ENCODE data around the gene TARM1. TPM values are rescaled to one million over a fixed set of nuclear protein-coding genes. Genes with fewer than 3 reads are reported as not detected.

TARM1 gene
- total and polyA plus RNA-seq, 7 experiments from 2014 or later, result not detected

GRCh38 chr19:54029301-54029700 lies 51.9 kb downstream of the TARM1 start:
- ChIA-PET POLR2A (no interaction called here), CTCF (interaction anchor here (0.5 to 1.0 kb wide), 4 partner anchors 10 to 601 kb away, joined by 3 to 4 read pairs (median 3); no protein-coding TSS in a partner anchor)
- Histone ChIP-seq H3K27ac (ENCODE audit: low read depth, low read length) (no peak overlapping the region), H3K27me3 (ENCODE audit: control insufficient read depth in 2 of 2, insufficient read depth in 2 of 2, low read length in 2 of 2) (no peaks in the 10 kb centered on the region), H3K4me1 (ENCODE audit: control insufficient read depth in 2 of 2, insufficient read depth in 2 of 2, low read length in 2 of 2) (no peaks in the 10 kb centered on the region), H3K9me3 (ENCODE audit: control insufficient read depth in 2 of 3, low read length in 3 of 3) (no peaks in the 10 kb centered on the region), H3K36me3 (ENCODE audit: control insufficient read depth in 2 of 3, insufficient read depth in 3 of 3, low read length in 3 of 3) (no peaks in the 10 kb centered on the region), H3K4me3 (ENCODE audit: low read length) (no peak overlapping the region)
- H3K4me3 Mint-ChIP-seq, result no peak overlapping the region
- peaks cover 0 to 8% (median 0%) of the 10 kb centered on the region in 7 donors for H3K4me1 Mint-ChIP-seq
- peaks cover 6 to 45% (median 30%) of the 10 kb centered on the region in 5 donors for H3K27me3 Mint-ChIP-seq
- H3K36me3 Mint-ChIP-seq, result no peaks in the 10 kb centered on the region
- no peaks in the 10 kb centered on the region for H3K9me3 Mint-ChIP-seq
- DNase-seq (no peak), ATAC-seq (no peak)
- intact Hi-C loops (cut with micrococcal nuclease), result no loop called here
- H3K27ac Mint-ChIP-seq, result no peak overlapping the region

- no peak overlapping the region for H3K4me3 Mint-ChIP-seq
Measured at GRCh38 chr19:54026656-54027055, 54.5 kb downstream of the TARM1 start.

GRCh38 chr19:54024660-54025059 lies 56.5 kb downstream of the TARM1 start:
- peaks cover 0 to 2% (median 0%) of the 10 kb centered on the region in 11 donors for H3K9me3 Mint-ChIP-seq
- no peak for DNase-seq
- peaks cover 0 to 4% (median 0%) of the 10 kb centered on the region in 5 donors for H3K36me3 Mint-ChIP-seq
- ChIA-PET POLR2A (interaction anchor here (0.7 kb wide), 1 partner anchor 173 kb away, joined by 4 read pairs; no protein-coding TSS in a partner anchor), CTCF (interaction anchor here (0.7 to 2.7 kb wide), 7 partner anchors 14 to 829 kb away, joined by 3 to 15 read pairs (median 4); no protein-coding TSS in a partner anchor)
- Histone ChIP-seq H3K4me3 (ENCODE audit: low read length) (no peak overlapping the region), H3K4me1 (ENCODE audit: control insufficient read depth in 2 of 2, insufficient read depth in 2 of 2, low read length in 2 of 2) (no peaks in the 10 kb centered on the region), H3K27me3 (ENCODE audit: control insufficient read depth in 2 of 2, insufficient read depth in 2 of 2, low read length in 2 of 2) (peaks cover 0 to 3% of the 10 kb centered on the region in 2 donors), H3K9me3 (ENCODE audit: control insufficient read depth in 2 of 3, low read length in 3 of 3) (no peaks in the 10 kb centered on the region), H3K36me3 (ENCODE audit: control insufficient read depth in 2 of 3, insufficient read depth in 3 of 3, low read length in 3 of 3) (no peaks in the 10 kb centered on the region), H3K27ac (ENCODE audit: low read depth, low read length) (no peak overlapping the region)
- intact Hi-C loops (cut with micrococcal nuclease), result loop anchor here (1.0 to 5.0 kb wide), 6 partner anchors 117 to 827 kb away; partner anchors contain the start of gene CACNG7 (in 1 of the 2)
- H3K4me3 Mint-ChIP-seq, result no peak overlapping the region
- no peak for ATAC-seq
- H3K4me1 Mint-ChIP-seq, result peaks cover 0 to 8% (median 0%) of the 10 kb centered on the region in 7 donors
- peaks cover 5 to 44% (median 35%) of the 10 kb centered on the region in 5 donors for H3K27me3 Mint-ChIP-seq
- H3K27ac Mint-ChIP-seq, result no peak overlapping the region

More at GRCh38 chr19:54026656-54027055, 54.5 kb downstream of the TARM1 start:
- Histone ChIP-seq H3K9me3 (ENCODE audit: control insufficient read depth in 2 of 3, low read length in 3 of 3) (no peaks in the 10 kb centered on the region), H3K36me3 (ENCODE audit: control insufficient read depth in 2 of 3, insufficient read depth in 3 of 3, low read length in 3 of 3) (no peaks in the 10 kb centered on the region), H3K27ac (ENCODE audit: low read depth, low read length) (no peak overlapping the region), H3K4me1 (ENCODE audit: control insufficient read depth in 2 of 2, insufficient read depth in 2 of 2, low read length in 2 of 2) (no peaks in the 10 kb centered on the region), H3K4me3 (ENCODE audit: low read length) (no peak overlapping the region), H3K27me3 (ENCODE audit: control insufficient read depth in 2 of 2, insufficient read depth in 2 of 2, low read length in 2 of 2) (peaks cover 0 to 3% of the 10 kb centered on the region in 2 donors)
- no peak for DNase-seq
- ChIA-PET POLR2A (no interaction called here), CTCF (interaction anchor here (1.8 kb wide), 1 partner anchor 184 kb away, joined by 4 read pairs; no protein-coding TSS in a partner anchor)
- Mint-ChIP-seq H3K27me3 (peaks cover 6 to 49% (median 42%) of the 10 kb centered on the region in 5 donors), H3K4me1 (peaks cover 0 to 8% (median 3%) of the 10 kb centered on the region in 7 donors), H3K9me3 (no peaks in the 10 kb centered on the region), H3K36me3 (no peaks in the 10 kb centered on the region), H3K27ac (no peak overlapping the region)
- intact Hi-C loops (cut with micrococcal nuclease), result no loop called here
- no peak for ATAC-seq

GRCh38 chr19:54023191-54023590 lies 58.0 kb downstream of the TARM1 start:
- H3K27ac Mint-ChIP-seq, result no peak overlapping the region
- H3K9me3 ChIP-seq (ENCODE audit: control insufficient read depth in 2 of 3, low read length in 3 of 3), result no peaks in the 10 kb centered on the region
- peaks cover 0 to 3% of the 10 kb centered on the region in 2 donors for H3K27me3 ChIP-seq (ENCODE audit: control insufficient read depth in 2 of 2, insufficient read depth in 2 of 2, low read length in 2 of 2)
- H3K36me3 Mint-ChIP-seq, result peaks cover 0 to 4% (median 0%) of the 10 kb centered on the region in 5 donors
- H3K4me1 Mint-ChIP-seq, result peaks cover 0 to 8% (median 0%) of the 10 kb centered on the region in 7 donors
- ChIA-PET CTCF (interaction anchor here (0.5 to 2.7 kb wide), 8 partner anchors 12 to 230 kb away, joined by 3 to 15 read pairs (median 8); no protein-coding TSS in a partner anchor), POLR2A (no interaction called here)
- H3K36me3 ChIP-seq (ENCODE audit: control insufficient read depth in 2 of 3, insufficient read depth in 3 of 3, low read length in 3 of 3), result no peaks in the 10 kb centered on the region
- intact Hi-C loops (cut with micrococcal nuclease), result loop anchor here (5.0 kb wide), 3 partner anchors 116 to 826 kb away; partner anchors contain the start of gene CACNG7 (in 1 of the 2)
- DNase-seq, result no peak
- ATAC-seq, result no peak
- no peak overlapping the region for H3K27ac ChIP-seq (ENCODE audit: low read depth, low read length)
- H3K4me3 Mint-ChIP-seq, result no peak overlapping the region
- no peak overlapping the region for H3K4me3 ChIP-seq (ENCODE audit: low read length)
- H3K4me1 ChIP-seq (ENCODE audit: control insufficient read depth in 2 of 2, insufficient read depth in 2 of 2, low read length in 2 of 2), result no peaks in the 10 kb centered on the region
- peaks cover 0 to 2% (median 0%) of the 10 kb centered on the region in 11 donors for H3K9me3 Mint-ChIP-seq
- H3K27me3 Mint-ChIP-seq, result peaks cover 3 to 37% (median 29%) of the 10 kb centered on the region in 5 donors

- H3K4me1 Mint-ChIP-seq, result peaks cover 0 to 11% (median 0%) of the 10 kb centered on the region in 7 donors
- H3K9me3 Mint-ChIP-seq, result peaks cover 0 to 2% (median 0%) of the 10 kb centered on the region in 11 donors
- H3K27ac ChIP-seq (ENCODE audit: low read depth, low read length), result no peak overlapping the region
Measured at GRCh38 chr19:54021932-54022331, 59.2 kb downstream of the TARM1 start.

GRCh38 chr19:54021363-54021762 lies 59.8 kb downstream of the TARM1 start:
- Mint-ChIP-seq H3K36me3 (peaks cover 0 to 4% (median 0%) of the 10 kb centered on the region in 5 donors), H3K9me3 (peaks cover 0 to 2% (median 0%) of the 10 kb centered on the region in 11 donors), H3K27ac (no peak overlapping the region), H3K4me1 (peaks cover 0 to 11% (median 0%) of the 10 kb centered on the region in 7 donors), H3K4me3 (no peak overlapping the region), H3K27me3 (peaks cover 5 to 44% (median 38%) of the 10 kb centered on the region in 5 donors)
- H3K27me3 ChIP-seq (ENCODE audit: control insufficient read depth in 2 of 2, insufficient read depth in 2 of 2, low read length in 2 of 2), result peaks cover 0 to 3% of the 10 kb centered on the region in 2 donors
- H3K9me3 ChIP-seq (ENCODE audit: control insufficient read depth in 2 of 3, low read length in 3 of 3), result no peaks in the 10 kb centered on the region
- no peak overlapping the region for H3K27ac ChIP-seq (ENCODE audit: low read depth, low read length)
- H3K4me1 ChIP-seq (ENCODE audit: control insufficient read depth in 2 of 2, insufficient read depth in 2 of 2, low read length in 2 of 2), result no peaks in the 10 kb centered on the region
- no peak for ATAC-seq
- intact Hi-C loops (cut with micrococcal nuclease), result loop anchor here (5.0 kb wide), 3 partner anchors 114 to 824 kb away; partner anchors contain the start of gene CACNG7 (in 1 of the 2)
- POLR2A ChIA-PET, result no interaction called here
- H3K4me3 ChIP-seq (ENCODE audit: low read length), result no peak overlapping the region
- H3K36me3 ChIP-seq (ENCODE audit: control insufficient read depth in 2 of 3, insufficient read depth in 3 of 3, low read length in 3 of 3), result no peaks in the 10 kb centered on the region
- CTCF ChIA-PET, result interaction anchor here (0.7 kb wide), 1 partner anchor 10 kb away, joined by 3 read pairs; no protein-coding TSS in a partner anchor
- no peak for DNase-seq

More at GRCh38 chr19:54021932-54022331, 59.2 kb downstream of the TARM1 start:
- peaks cover 3 to 42% (median 35%) of the 10 kb centered on the region in 5 donors for H3K27me3 Mint-ChIP-seq
- POLR2A ChIA-PET, result no interaction called here
- H3K4me3 ChIP-seq (ENCODE audit: low read length), result no peak overlapping the region
- no peak for DNase-seq
- H3K27me3 ChIP-seq (ENCODE audit: control insufficient read depth in 2 of 2, insufficient read depth in 2 of 2, low read length in 2 of 2), result peaks cover 0 to 3% of the 10 kb centered on the region in 2 donors
- no peaks in the 10 kb centered on the region for H3K4me1 ChIP-seq (ENCODE audit: control insufficient read depth in 2 of 2, insufficient read depth in 2 of 2, low read length in 2 of 2)
- H3K27ac Mint-ChIP-seq, result no peak overlapping the region
- ATAC-seq, result no peak
- H3K9me3 ChIP-seq (ENCODE audit: control insufficient read depth in 2 of 3, low read length in 3 of 3), result no peaks in the 10 kb centered on the region
- CTCF ChIA-PET, result interaction anchor here (0.7 to 2.4 kb wide), 2 partner anchors 10 to 181 kb away, joined by 3 to 9 read pairs; no protein-coding TSS in a partner anchor
- no peaks in the 10 kb centered on the region for H3K36me3 ChIP-seq (ENCODE audit: control insufficient read depth in 2 of 3, insufficient read depth in 3 of 3, low read length in 3 of 3)
- intact Hi-C loops (cut with micrococcal nuclease), result loop anchor here (5.0 kb wide), 3 partner anchors 115 to 825 kb away; partner anchors contain the start of gene CACNG7 (in 1 of the 2)
- peaks cover 0 to 4% (median 0%) of the 10 kb centered on the region in 5 donors for H3K36me3 Mint-ChIP-seq
- H3K4me3 Mint-ChIP-seq, result no peak overlapping the region

Data from naive thymus-derived CD4-positive, alpha-beta T cell (primary cell).